OCI-LY1 (cell line): ENCODE data around the gene NT5DC1.
A peak's percentile ranks its signal among the peaks of the same experiment; 100 is the strongest.

Source experiments
- H2AFZ ChIP-seq: fragments of 200-600 bp; sonication (generic), shearing (Covaris generic); 2 replicates; pipeline ENCODE4 v1.6.0; 2014; ENCODE audit warnings: antibody characterized with exemption, mild to moderate bottlenecking, low read length
- H3F3A ChIP-seq: fragments of 200-600 bp; sonication (generic), shearing (Covaris generic); 2 replicates; pipeline ENCODE4 v1.6.0; 2014; ENCODE audit warnings: mild to moderate bottlenecking, antibody characterized with exemption, low read length, moderate library complexity; ENCODE audit not compliant: insufficient read depth
- H3K27ac ChIP-seq: fragments of 200-600 bp; sonication (generic); 2 replicates; pipeline ENCODE4 v1.5.1; 2014; ENCODE audit warnings: low read length, mixed run types, mild to moderate bottlenecking, low read depth; ENCODE audit not compliant: poor library complexity, severe bottlenecking
- H3K27me3 ChIP-seq: fragments of 200-600 bp; sonication (generic); 2 replicates; pipeline ENCODE4 v1.6.0; 2014; ENCODE audit warnings: antibody characterized with exemption, mild to moderate bottlenecking, low read length, moderate library complexity; ENCODE audit not compliant: insufficient read depth
- H3K36me3 ChIP-seq: fragments of 200-600 bp; sonication (generic); 2 replicates; pipeline ENCODE4 v1.6.1; 2014; ENCODE audit warnings: mild to moderate bottlenecking, antibody characterized with exemption, low read length, moderate library complexity, mixed read lengths; ENCODE audit not compliant: insufficient read depth
- H3K4me1 ChIP-seq: fragments of 200-600 bp; sonication (generic); 2 replicates; pipeline ENCODE4 v1.5.1; 2014; ENCODE audit warnings: mild to moderate bottlenecking, low read length, moderate library complexity; ENCODE audit not compliant: insufficient read depth, severe bottlenecking
- H3K4me2 ChIP-seq: fragments of 200-600 bp; sonication (generic), shearing (Covaris generic); 2 replicates; pipeline ENCODE4 v1.6.1; 2014; ENCODE audit warnings: low read length
- H3K4me3 ChIP-seq: fragments of 200-600 bp; sonication (generic); 2 replicates; pipeline ENCODE4 v1.5.1; 2014; ENCODE audit warnings: low read length, low read depth, mild to moderate bottlenecking, mixed read lengths; ENCODE audit not compliant: poor library complexity, severe bottlenecking
- H3K79me2 ChIP-seq: fragments of 200-600 bp; shearing (Covaris generic); 2 replicates; pipeline ENCODE4 v1.6.1; 2016; ENCODE audit warnings: mixed run types, low read length, mixed read lengths; ENCODE audit not compliant: insufficient read depth
- H3K9ac ChIP-seq: fragments of 200-600 bp; sonication (generic), shearing (Covaris generic); 2 replicates; pipeline ENCODE4 v1.6.1; 2014; ENCODE audit warnings: mild to moderate bottlenecking, low read length, mixed read lengths
- H3K9me2 ChIP-seq: fragments of 200-600 bp; sonication (generic), shearing (Covaris generic); 2 replicates; pipeline ENCODE4 v1.6.1; 2014; ENCODE audit warnings: low read depth, mild to moderate bottlenecking, low read length, mixed read lengths
- H3K9me3 ChIP-seq: fragments of 200-600 bp; shearing (Covaris generic); 2 replicates; pipeline ENCODE4 v1.6.1; 2014; ENCODE audit warnings: low read length, mixed read lengths
- H4K20me1 ChIP-seq: fragments of 200-600 bp; sonication (generic), shearing (Covaris generic); 2 replicates; pipeline ENCODE4 v1.6.0; 2016; ENCODE audit warnings: mild to moderate bottlenecking, low read length; ENCODE audit not compliant: insufficient read depth
- CTCF ChIP-seq: fragments of 200-600 bp; sonication (generic), shearing (Covaris generic); IDR thresholded peaks from 2 replicates; pipeline ENCODE4 v1.5.1; 2017; ENCODE audit warnings: mild to moderate bottlenecking, antibody characterized with exemption, low read length, moderate library complexity, mixed read lengths
- EZH2 ChIP-seq: fragments of 200-600 bp; sonication (generic), shearing (Covaris generic); IDR thresholded peaks from 2 replicates; pipeline ENCODE4 v1.8.0; 2017; ENCODE audit warnings: borderline replicate concordance, mixed run types, mild to moderate bottlenecking, antibody characterized with exemption, low read length, moderate library complexity, mixed read lengths

Gene NT5DC1

GRCh38 chr6:116271149-116271708 lies 170.6 kb downstream of the NT5DC1 start:
- H4K20me1 ChIP-seq, result no peaks in the 10 kb centered on the region
- no peaks in the 10 kb centered on the region for H3K9me3 ChIP-seq
- TF ChIP-seq EZH2, result no peak
- TF ChIP-seq CTCF, result no peak
- H3K79me2 ChIP-seq, result peaks cover 5% of the 10 kb centered on the region
- no peak overlapping the region for H3K4me2 ChIP-seq
- H3K4me3 ChIP-seq, result no peak overlapping the region
- no peak overlapping the region for H3K9ac ChIP-seq
- no peak overlapping the region for H2AFZ ChIP-seq
- no peaks in the 10 kb centered on the region for H3K27me3 ChIP-seq
- no peaks in the 10 kb centered on the region for H3F3A ChIP-seq
- H3K9me2 ChIP-seq, result no peaks in the 10 kb centered on the region
- H3K4me1 ChIP-seq, result peaks cover 13% of the 10 kb centered on the region
- no peak overlapping the region for H3K27ac ChIP-seq
- peaks cover 12% of the 10 kb centered on the region; the same call in 1 of the 2 replicates for H3K36me3 ChIP-seq

DNA sequence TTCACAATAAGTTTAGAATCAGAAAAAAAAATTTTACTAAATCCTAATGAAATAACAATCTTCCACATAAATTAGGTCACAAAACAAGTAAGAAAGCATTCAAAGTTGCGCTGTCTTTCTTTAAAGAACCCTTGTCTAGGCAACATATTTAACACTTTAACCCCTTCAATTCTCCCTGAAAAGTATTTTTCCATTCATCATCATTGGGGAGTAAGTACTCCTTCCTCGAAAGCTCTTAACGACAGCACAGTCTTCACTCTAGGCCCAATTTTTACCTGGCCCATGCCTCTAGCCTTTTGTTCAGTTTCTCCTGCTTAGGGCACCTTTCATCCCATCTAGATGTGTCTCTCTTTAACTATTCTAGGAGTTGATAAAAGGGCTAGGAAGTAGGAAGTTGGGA lies 176.5 kb downstream of the NT5DC1 start:
- H3K9ac ChIP-seq, result peak overlapping the region; percentile 20; the same call in 1 of the 2 replicates
- H4K20me1 ChIP-seq, result 0 out of 2 replicates have a peak, but pooled peaks cover 3% of the 10 kb centered on the region
- H3K9me3 ChIP-seq, result no peaks in the 10 kb centered on the region
- H3K27me3 ChIP-seq, result no peaks in the 10 kb centered on the region
- no peaks in the 10 kb centered on the region for H3K9me2 ChIP-seq
- H3K79me2 ChIP-seq, result peaks cover 31% of the 10 kb centered on the region
- H3K4me1 ChIP-seq, result peaks cover 55% of the 10 kb centered on the region
- peak overlapping the region; percentile 80 for H3K4me3 ChIP-seq
- H3K27ac ChIP-seq, result no peak overlapping the region
- H3F3A ChIP-seq, result no peaks in the 10 kb centered on the region
- TF ChIP-seq CTCF (no peak), EZH2 (no peak)
- H2AFZ ChIP-seq, result no peak overlapping the region
- H3K4me2 ChIP-seq, result peak overlapping the region; percentile 80
- peaks cover 34% of the 10 kb centered on the region for H3K36me3 ChIP-seq

DNA sequence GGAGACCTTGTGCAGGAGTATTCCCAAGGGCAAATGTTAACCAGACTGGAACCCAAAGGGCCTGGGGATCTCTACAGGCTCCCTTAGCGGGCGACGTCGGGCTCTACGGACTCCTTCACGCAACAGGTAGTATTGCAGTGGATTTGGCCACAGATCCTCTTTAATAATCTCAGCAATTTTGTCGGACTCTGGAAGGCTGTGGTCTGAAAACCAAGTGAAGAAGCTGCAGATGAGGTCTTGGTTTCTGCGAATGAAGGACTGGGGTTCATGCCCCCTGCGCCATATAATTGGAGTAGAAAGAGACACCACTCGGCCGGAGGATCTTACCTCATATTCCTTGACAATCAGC lies 177.8 kb downstream of the NT5DC1 start:
- no peaks in the 10 kb centered on the region for H3K27me3 ChIP-seq
- H3K27ac ChIP-seq, result no peak overlapping the region
- H3K4me2 ChIP-seq, result peak overlapping the region; percentile 80
- peak overlapping the region; percentile 80 for H3K9ac ChIP-seq
- peak overlapping the region; percentile 80 for H3K4me3 ChIP-seq
- H3K9me2 ChIP-seq, result no peaks in the 10 kb centered on the region
- no peaks in the 10 kb centered on the region for H3F3A ChIP-seq
- H4K20me1 ChIP-seq, result 0 out of 2 replicates have a peak, but pooled peaks cover 3% of the 10 kb centered on the region
- no peaks in the 10 kb centered on the region for H3K9me3 ChIP-seq
- H3K36me3 ChIP-seq, result peaks cover 29% of the 10 kb centered on the region
- H2AFZ ChIP-seq, result no peak overlapping the region
- H3K4me1 ChIP-seq, result peaks cover 55% of the 10 kb centered on the region
- TF ChIP-seq EZH2, result no peak
- no peak for TF ChIP-seq CTCF
- peaks cover 31% of the 10 kb centered on the region for H3K79me2 ChIP-seq
